ENCODE results near the gene PLA2G4E.

PLA2G4E gene

DNA sequence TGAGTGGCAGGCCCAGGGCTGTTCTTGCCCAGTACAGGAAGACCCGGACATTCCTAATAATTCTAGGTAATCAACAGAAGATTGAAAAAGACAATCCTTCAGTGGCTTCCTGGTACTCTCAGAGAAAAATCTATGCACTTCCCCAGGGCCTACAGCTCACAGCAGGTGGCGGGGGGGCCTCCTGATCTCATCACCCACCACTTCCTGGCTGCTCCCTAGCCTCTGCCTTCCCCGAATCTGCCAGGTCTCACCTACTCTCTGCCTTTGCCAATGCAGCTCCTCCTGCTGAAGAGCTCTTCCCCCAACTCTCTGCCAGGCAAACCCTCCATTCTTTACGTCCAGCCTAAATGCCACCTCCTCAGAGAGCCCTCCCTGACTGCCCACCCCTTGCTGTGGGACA is 86.0 kb downstream of the PLA2G4E start:
- no peak for DNase-seq (ENCODE audit: low spot score)

DNA sequence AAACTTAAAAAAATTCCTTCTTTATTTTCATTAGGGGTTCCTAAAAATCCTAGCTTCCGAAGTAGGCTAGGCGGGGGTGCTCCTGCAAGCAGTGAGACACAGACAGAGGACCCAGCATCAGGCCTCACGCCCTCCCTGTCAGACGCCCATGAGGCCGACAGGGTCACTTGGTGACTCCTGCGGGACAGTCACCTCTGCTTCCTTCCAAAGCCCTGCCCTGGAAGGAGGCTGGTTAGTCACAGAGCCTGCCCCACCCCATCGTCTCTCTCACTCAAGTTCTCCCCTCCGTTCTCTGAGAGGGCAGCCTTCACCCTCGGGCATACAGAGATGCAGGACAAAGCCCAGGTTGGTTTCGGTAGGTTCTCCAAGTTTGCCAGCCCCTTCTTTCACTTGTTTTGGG is 87.1 kb downstream of the PLA2G4E start:
- DNase-seq (ENCODE audit: low spot score) = no peak

GRCh38 chr15:41933326-41933725 is 87.5 kb downstream of the PLA2G4E start:
- no peak for DNase-seq (ENCODE audit: low spot score)

GRCh38 chr15:41932511-41933289 is 88.1 kb downstream of the PLA2G4E start:
- no peak for DNase-seq (ENCODE audit: low spot score)

DNA sequence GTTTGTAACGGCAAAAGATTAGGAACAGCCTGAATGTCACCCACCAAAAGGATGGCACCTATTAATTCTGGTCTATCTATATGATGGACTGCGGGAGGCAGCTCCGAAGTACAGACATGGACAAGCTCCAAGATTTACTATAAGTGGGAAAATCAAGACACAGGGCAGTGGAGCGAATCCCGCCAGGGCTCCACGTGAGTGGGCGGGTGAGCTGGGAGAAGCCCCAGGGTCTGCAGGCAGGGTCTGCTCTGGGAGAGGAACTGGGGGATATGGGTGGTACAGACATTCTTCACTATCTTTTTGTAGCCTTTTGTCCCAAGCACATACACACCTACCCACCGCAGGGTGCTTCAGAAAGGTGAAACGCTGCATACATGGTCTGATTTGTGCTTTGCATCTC is 88.7 kb downstream of the PLA2G4E start:
- no peak for DNase-seq (ENCODE audit: low spot score)
